Small intestine (tissue), 7 donors: ENCODE data around the gene CACNB3. TPM values are rescaled to one million over a fixed set of nuclear protein-coding genes. Genes with fewer than 3 reads are reported as not detected.
A peak's percentile ranks its signal among the peaks of the same experiment; 100 is the strongest.

ENCODE experiments used
- DNase-seq, 2 donors: peaks; one replicate each; pipeline versions ENCODE4 v3.0.0 to v3.0.0-alpha.2; 2013
- FAIRE-seq: peaks from 2 replicates; lab custom pipeline; 2012; peaks lifted over from hg19 to GRCh38; lab: Jason Lieb, UNC
- H3K27ac ChIP-seq, 3 donors: one replicate each; pipeline ENCODE4 v1.5.1; 2013; ENCODE audit warnings: low read length in 2 of 3, mild to moderate bottlenecking in 2 of 3, control low read depth in 1 of 3, inconsistent platforms in 1 of 3, low read depth in 1 of 3, moderate library complexity in 1 of 3
- H3K27me3 ChIP-seq, 3 donors: one replicate each; pipeline ENCODE4 v1.6.1; 2013; ENCODE audit warnings: low read length in 3 of 3, inconsistent platforms in 1 of 3; ENCODE audit not compliant: control insufficient read depth in 3 of 3, insufficient read depth in 3 of 3
- H3K36me3 ChIP-seq, 3 donors: one replicate each; pipeline ENCODE4 v1.6.1; 2013; ENCODE audit warnings: low read length in 3 of 3, inconsistent platforms in 1 of 3, low read depth in 1 of 3, mild to moderate bottlenecking in 1 of 3, moderate library complexity in 1 of 3; ENCODE audit not compliant: control insufficient read depth in 3 of 3, insufficient read depth in 2 of 3
- H3K4me1 ChIP-seq, 3 donors: one replicate each; pipeline ENCODE4 v1.6.1; 2013; ENCODE audit warnings: low read length in 2 of 3, inconsistent platforms in 1 of 3, low read depth in 1 of 3, mild to moderate bottlenecking in 1 of 3, moderate library complexity in 1 of 3; ENCODE audit not compliant: control insufficient read depth in 3 of 3, insufficient read depth in 2 of 3
- H3K4me3 ChIP-seq, 3 donors: one replicate each; pipeline ENCODE4 v1.5.1; 2013; ENCODE audit warnings: low read length in 3 of 3, control low read depth in 1 of 3, inconsistent platforms in 1 of 3, low read depth in 1 of 3, mild to moderate bottlenecking in 1 of 3, moderate library complexity in 1 of 3
- H3K9me3 ChIP-seq, 2 donors: one replicate each; pipeline ENCODE4 v1.6.1; 2013; ENCODE audit warnings: low read depth in 1 of 2, low read length in 1 of 2; ENCODE audit not compliant: control insufficient read depth in 2 of 2, insufficient read depth in 1 of 2
- WGBS, 3 donors: extraction: QIAGEN DNeasy Blood & Tissue Kit; methylation state at CpG; one replicate each; pipeline ENCODE4 v1.1.7; 2013; 5-methylcytosine and 5-hydroxymethylcytosine counted together
- polyA plus RNA-seq, 4 donors: library from polyadenylated mRNA; stranded (reverse) in 3 of 4; unstranded in 1 of 4; fragments of 200-250 nt in 3 of 4; fragments of 120-200 nt in 1 of 4; gene quantifications; one replicate each; pipeline versions ENCODE4 v1.2.1 to v1.2.3, GENCODE V29; 2013
- donor health status: healthy with polysubstance abuse.
- donor health status: control.
- donor health status: control.
- donor health status: Bipolar disorder and iron deficiency.
- donor health status: healthy.

The CACNB3 gene
- polyA plus RNA-seq, 4 donors, result 11.6 to 12.2 (median 12.0) TPM

GRCh38 chr12:48818831-48819590 lies 715 bp downstream of the CACNB3 start:
- Histone ChIP-seq H3K27me3 (peaks cover 0 to 16% (median 0%) of the 10 kb centered on the region in 3 donors), H3K9me3 (no peaks in the 10 kb centered on the region), H3K4me1 (peaks cover 0 to 31% (median 10%) of the 10 kb centered on the region in 3 donors), H3K4me3 (peak overlapping the region; percentile 42 to 73 (median 58)), H3K36me3 (peaks cover 0 to 12% (median 0%) of the 10 kb centered on the region in 3 donors), H3K27ac (no peak overlapping the region)
- WGBS, 3 donors, result 19 to 22% (median 20%) methylated on average over 31 to 37 of the region's 37 CpGs
- FAIRE-seq, result no peak
- DNase-seq, result no peak

DNA sequence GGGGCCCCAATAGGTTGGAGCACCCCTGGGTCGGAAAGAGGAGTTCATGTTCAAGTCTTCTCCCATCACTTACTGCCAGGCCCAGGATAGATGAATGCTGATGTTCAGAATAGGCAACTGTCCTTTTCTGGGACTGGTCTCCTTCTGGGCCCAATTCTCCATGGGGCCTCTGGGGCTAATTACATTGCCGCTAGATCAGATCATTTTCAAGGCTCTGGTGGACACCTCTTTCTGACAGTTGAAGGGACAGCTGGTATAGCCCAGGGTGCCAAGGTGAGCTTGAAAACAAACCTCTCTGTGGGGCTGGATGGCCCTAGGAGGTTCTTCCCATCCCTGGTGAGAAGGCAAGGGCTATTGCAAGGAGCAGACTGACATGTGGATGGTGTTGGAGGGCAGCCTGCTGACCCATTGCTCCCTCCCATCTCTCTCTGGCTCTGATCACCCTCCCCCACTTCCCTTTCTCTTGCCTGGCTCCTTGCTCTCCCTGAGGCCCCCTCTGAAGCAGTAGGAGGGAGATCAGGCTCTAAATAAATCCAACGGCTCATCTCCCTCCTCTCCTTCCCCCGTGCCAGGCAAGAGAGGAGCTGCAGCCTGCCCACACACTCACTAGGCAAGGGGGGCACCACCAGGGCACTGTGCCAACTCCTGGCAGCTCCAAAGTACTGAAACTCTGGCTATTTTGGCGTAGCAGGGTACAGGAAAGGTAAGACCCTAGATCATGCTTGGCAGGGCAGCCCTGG lies 1.9 kb downstream of the CACNB3 start:
- WGBS, 3 donors, result 73 to 90% (median 89%) methylated on average over 4 to 5 of the region's 5 CpGs
- FAIRE-seq (no peak), DNase-seq (no peak)
- Histone ChIP-seq H3K9me3 (no peaks in the 10 kb centered on the region), H3K36me3 (peaks cover 0 to 21% (median 0%) of the 10 kb centered on the region in 3 donors), H3K4me1 (peaks cover 0 to 27% (median 10%) of the 10 kb centered on the region in 3 donors), H3K4me3 (no peak overlapping the region), H3K27me3 (peaks cover 0 to 16% (median 0%) of the 10 kb centered on the region in 3 donors), H3K27ac (no peak overlapping the region)

GRCh38 chr12:48822139-48822538 lies 3.8 kb downstream of the CACNB3 start:
- no peak overlapping the region for H3K27ac ChIP-seq
- FAIRE-seq (no peak), DNase-seq (peak in 1 of 2 donors; percentile 65)
- 17 to 74% (median 44%) methylated on average over 5 of the region's 5 CpGs for WGBS, 3 donors
- peaks cover 0 to 40% (median 0%) of the 10 kb centered on the region in 3 donors for H3K36me3 ChIP-seq
- no peak overlapping the region for H3K4me3 ChIP-seq
- peaks cover 0 to 16% (median 0%) of the 10 kb centered on the region in 3 donors for H3K27me3 ChIP-seq
- no peaks in the 10 kb centered on the region for H3K9me3 ChIP-seq
- H3K4me1 ChIP-seq, result peaks cover 0 to 14% (median 3%) of the 10 kb centered on the region in 3 donors

DNA sequence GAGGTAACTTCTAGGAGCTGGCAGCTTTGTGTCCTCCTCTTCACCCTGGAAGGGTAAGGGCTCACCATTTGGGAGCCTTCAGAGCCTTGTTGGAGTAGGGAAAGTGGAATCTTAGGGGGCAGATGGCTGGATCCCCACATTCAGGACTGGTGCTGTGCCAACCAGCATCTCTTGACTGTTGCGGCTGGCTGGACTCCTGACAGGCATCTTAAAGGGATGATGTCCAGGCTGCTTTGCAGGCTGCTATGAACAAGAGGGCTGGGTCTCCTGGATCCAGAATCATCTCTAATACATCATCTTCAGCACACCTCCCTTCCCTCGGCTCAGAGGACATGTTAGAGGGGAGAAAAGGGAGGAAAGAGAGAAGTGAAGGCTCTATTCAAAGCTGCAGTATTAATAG lies 4.4 kb downstream of the CACNB3 start:
- Histone ChIP-seq H3K9me3 (no peaks in the 10 kb centered on the region), H3K36me3 (peaks cover 0 to 46% (median 0%) of the 10 kb centered on the region in 3 donors), H3K4me3 (no peak overlapping the region), H3K27ac (no peak overlapping the region), H3K27me3 (peaks cover 0 to 10% (median 0%) of the 10 kb centered on the region in 3 donors), H3K4me1 (peaks cover 0 to 13% (median 3%) of the 10 kb centered on the region in 3 donors)
- 52 to 72% (median 56%) methylated on average over 2 of the region's 2 CpGs for WGBS, 3 donors
- DNase-seq (no peak), FAIRE-seq (no peak)

GRCh38 chr12:48823281-48823680 lies 5.0 kb downstream of the CACNB3 start:
- FAIRE-seq (no peak), DNase-seq (no peak)
- Histone ChIP-seq H3K4me1 (peaks cover 0 to 7% (median 3%) of the 10 kb centered on the region in 3 donors), H3K36me3 (peaks cover 0 to 52% (median 0%) of the 10 kb centered on the region in 3 donors), H3K4me3 (no peak overlapping the region), H3K9me3 (no peaks in the 10 kb centered on the region), H3K27ac (no peak overlapping the region), H3K27me3 (peaks cover 0 to 6% (median 0%) of the 10 kb centered on the region in 3 donors)
- WGBS, 3 donors, result 91 to 96% (median 93%) methylated on average over 11 of the region's 11 CpGs

- FAIRE-seq (no peak), DNase-seq (no peak)
- Histone ChIP-seq H3K36me3 (peaks cover 0 to 60% (median 4%) of the 10 kb centered on the region in 3 donors), H3K27me3 (peaks cover 0 to 4% (median 0%) of the 10 kb centered on the region in 3 donors), H3K4me1 (peaks cover 0 to 4% (median 3%) of the 10 kb centered on the region in 3 donors), H3K9me3 (no peaks in the 10 kb centered on the region), H3K4me3 (no peak overlapping the region), H3K27ac (no peak overlapping the region)
- 74 to 87% (median 75%) methylated on average over 10 to 12 of the region's 12 CpGs for WGBS, 3 donors
Measured at GRCh38 chr12:48824112-48824511, 5.8 kb downstream of the CACNB3 start.

DNA sequence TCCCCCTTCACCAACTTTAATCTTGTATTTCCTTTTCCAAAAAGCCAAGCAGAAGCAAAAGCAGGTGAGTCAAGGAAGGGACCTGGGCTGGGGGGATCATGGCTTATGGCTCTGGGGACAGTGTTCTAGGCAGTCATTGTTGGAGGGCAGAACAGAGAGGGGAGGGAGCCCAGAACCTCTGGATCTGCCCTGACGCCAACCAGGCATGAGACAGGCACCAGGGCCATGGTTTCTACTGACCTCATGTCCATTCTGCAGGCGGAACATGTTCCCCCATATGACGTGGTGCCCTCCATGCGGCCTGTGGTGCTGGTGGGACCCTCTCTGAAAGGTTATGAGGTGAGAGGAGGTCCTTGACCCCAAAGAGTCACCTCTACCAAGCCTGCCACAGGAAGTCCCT lies 6.6 kb downstream of the CACNB3 start:
- Histone ChIP-seq H3K27me3 (no peaks in the 10 kb centered on the region), H3K4me1 (peaks cover 0 to 3% (median 0%) of the 10 kb centered on the region in 3 donors), H3K36me3 (peaks cover 3 to 68% (median 6%) of the 10 kb centered on the region in 3 donors), H3K4me3 (no peak overlapping the region), H3K9me3 (no peaks in the 10 kb centered on the region), H3K27ac (no peak overlapping the region)
- DNase-seq, result no peak
- no peak for FAIRE-seq
- WGBS, 3 donors, result 90 to 98% (median 95%) methylated on average over 4 of the region's 4 CpGs

GRCh38 chr12:48826209-48826855 lies 8.0 kb downstream of the CACNB3 start:
- no peak for DNase-seq
- Histone ChIP-seq H3K36me3 (peaks cover 15 to 80% (median 19%) of the 10 kb centered on the region in 3 donors), H3K27me3 (no peaks in the 10 kb centered on the region), H3K4me1 (peaks cover 0 to 3% (median 0%) of the 10 kb centered on the region in 3 donors), H3K27ac (no peak overlapping the region), H3K9me3 (no peaks in the 10 kb centered on the region), H3K4me3 (no peak overlapping the region)
- no peak for FAIRE-seq
- WGBS, 3 donors, result 85 to 86% (median 86%) methylated on average over 15 of the region's 15 CpGs
